Caco-2 (cell line): Measurements from ENCODE around the gene ZSCAN21. TPM values are rescaled to one million over a fixed set of nuclear protein-coding genes. Genes with fewer than 3 reads are reported as not detected.
"Not testable (repeated sequence)": the region's sequence is repeated elsewhere in the genome, so short reads cannot be mapped to it uniquely, and the experiment has no call there.

Source experiments
- BruUV-seq: library from RNA; stranded (reverse); fragments of 400-500 nt; replicated peaks from 2 replicates; lab custom pipeline; 2021; lab: Mats Ljungman, UMichigan
- CTCF ChIA-PET: fragments of 300-600 bp; sonication (Branson Sonifier 250); formaldehyde crosslinking; loops from one replicate; lab custom pipeline; 2022; ENCODE audit warnings: antibody characterized with exemption; lab: Charles Lee
- POLR2A ChIA-PET: fragments of 300-600 bp; sonication (Branson Sonifier 250); formaldehyde crosslinking; loops from one replicate; lab custom pipeline; 2022; ENCODE audit warnings: antibody characterized with exemption; lab: Charles Lee
- DNase-seq, 2 experiments: peaks; one replicate each; pipeline versions ENCODE4 v3.0.0 to v3.0.0-alpha.2; 2020 to 2022
- H3K27me3 ChIP-seq: replicated peaks from 2 replicates; pipeline ENCODE4 v1.6.0; 2011; ENCODE audit warnings: low read length; ENCODE audit not compliant: control insufficient read depth, insufficient read depth
- H3K36me3 ChIP-seq: 2 replicates; pipeline ENCODE4 v1.5.1; 2011; ENCODE audit warnings: low read length; ENCODE audit not compliant: control insufficient read depth, insufficient read depth
- H3K4me1 ChIP-seq: fragments of 250-450 bp; sonication (Bioruptor Pico); 2 replicates; pipeline ENCODE4 v1.5.1; 2020; ENCODE audit warnings: mild to moderate bottlenecking
- H3K4me3 ChIP-seq: 2 replicates; pipeline ENCODE4 v1.5.1; 2011; ENCODE audit warnings: low read depth, mild to moderate bottlenecking, control low read depth, low read length
- H3K9me3 ChIP-seq: fragments of 250-450 bp; sonication (Bioruptor Pico); 2 replicates; pipeline ENCODE4 v1.5.1; 2020; ENCODE audit warnings: mild to moderate bottlenecking, moderate library complexity
- H3K27ac Mint-ChIP-seq: one replicate; pipeline ENCODE4 v1.8.0; 2022; ENCODE audit warnings: mixed read lengths; ENCODE audit not compliant: unreplicated experiment
- H3K27me3 Mint-ChIP-seq: one replicate; pipeline ENCODE4 v1.8.0; 2022; ENCODE audit warnings: mixed read lengths; ENCODE audit not compliant: insufficient read depth, unreplicated experiment
- H3K36me3 Mint-ChIP-seq: one replicate; pipeline ENCODE4 v1.8.0; 2022; ENCODE audit warnings: mild to moderate bottlenecking, mixed read lengths; ENCODE audit not compliant: insufficient read depth, unreplicated experiment
- H3K4me1 Mint-ChIP-seq: one replicate; pipeline ENCODE4 v1.8.0; 2022; ENCODE audit warnings: low read depth, mixed read lengths; ENCODE audit not compliant: unreplicated experiment
- H3K4me3 Mint-ChIP-seq: one replicate; pipeline ENCODE4 v1.8.0; 2022; ENCODE audit warnings: mild to moderate bottlenecking, moderate library complexity, mixed read lengths; ENCODE audit not compliant: unreplicated experiment
- H3K9me3 Mint-ChIP-seq: one replicate; pipeline ENCODE4 v1.8.0; 2022; ENCODE audit warnings: mixed read lengths; ENCODE audit not compliant: unreplicated experiment
- CTCF ChIP-seq, 2 experiments: fragments of 200-600 bp in 1 of 2; IDR thresholded peaks; 1 replicate in 1 of 2; 2 replicates in 1 of 2; pipeline versions ENCODE4 v1.5.1 to v1.8.0; 2011 to 2022; ENCODE audit warnings: antibody characterized with exemption in 1 of 2, control low read depth in 1 of 2, inconsistent platforms in 1 of 2, low read depth in 1 of 2, low read length in 1 of 2, mild to moderate bottlenecking in 1 of 2, moderate library complexity in 1 of 2; ENCODE audit not compliant: insufficient read depth in 1 of 2, severe bottlenecking in 1 of 2, unreplicated experiment in 1 of 2
- intact Hi-C: fragments of 100-400 bp; cut with micrococcal nuclease; formaldehyde crosslinking; loops from one replicate; pipeline ENCODE4 v1.10.0; 2022; ENCODE audit not compliant: unreplicated experiment
- total RNA-seq: library from RNA; stranded (reverse); gene quantifications from 2 replicates; pipeline ENCODE4 v1.2.3, GENCODE V29; 2022

The ZSCAN21 gene
- total RNA-seq, 1 experiment from 2014 or later = 16.7 TPM

- Histone ChIP-seq H3K9me3 (no peaks in the 10 kb centered on the region), H3K36me3 (no peaks in the 10 kb centered on the region), H3K27me3 (no peaks in the 10 kb centered on the region), H3K4me3 (no peak overlapping the region), H3K4me1 (peaks cover 33% of the 10 kb centered on the region)
- POLR2A ChIA-PET = interaction anchor here (0.5 to 3.2 kb wide), 7 partner anchors 9 to 530 kb away, joined by 3 to 14 read pairs (median 5); partner anchors contain the start of genes ZKSCAN1 and ZSCAN21
- intact Hi-C loops = loop anchor here (1.0 kb wide), 2 partner anchors 11 to 38 kb away; partner anchors contain the start of gene ZKSCAN1
- no TSS peak for BruUV-seq
- H3K27ac Mint-ChIP-seq = peak overlapping the region; percentile 86
- H3K36me3 Mint-ChIP-seq = peaks cover 12% of the 10 kb centered on the region
- H3K4me1 Mint-ChIP-seq = peaks cover 37% of the 10 kb centered on the region
- H3K27me3 Mint-ChIP-seq = no peaks in the 10 kb centered on the region
- no peak for TF ChIP-seq CTCF (IDR thresholded peaks at IDR 0.05; ENCODE audit: insufficient read depth in 1 of 2, low read depth in 1 of 2, low read length in 1 of 2, severe bottlenecking in 1 of 2, unreplicated experiment in 1 of 2)
- peak; percentile 86 to 93 for DNase-seq
- CTCF ChIA-PET = interaction anchor here (0.6 to 1.5 kb wide), 7 partner anchors 9 to 79 kb away, joined by 3 to 6 read pairs (median 4); partner anchors contain the start of gene ZKSCAN1
- H3K9me3 Mint-ChIP-seq = no peaks in the 10 kb centered on the region
- H3K4me3 Mint-ChIP-seq = peak overlapping the region; percentile 59
These were observed 45.6 kb upstream of the ZSCAN21 start for GRCh38 chr7:100003711-100004661.

- Mint-ChIP-seq H3K4me1 (peaks cover 37% of the 10 kb centered on the region), H3K36me3 (peaks cover 7% of the 10 kb centered on the region), H3K4me3 (no peak overlapping the region), H3K27ac (no peak overlapping the region), H3K27me3 (no peaks in the 10 kb centered on the region), H3K9me3 (no peaks in the 10 kb centered on the region)
- Histone ChIP-seq H3K9me3 (no peaks in the 10 kb centered on the region), H3K27me3 (no peaks in the 10 kb centered on the region), H3K4me1 (peaks cover 29% of the 10 kb centered on the region), H3K36me3 (no peaks in the 10 kb centered on the region), H3K4me3 (no peak overlapping the region)
- no peak for DNase-seq
- TF ChIP-seq CTCF (IDR thresholded peaks at IDR 0.05; ENCODE audit: insufficient read depth in 1 of 2, low read depth in 1 of 2, low read length in 1 of 2, severe bottlenecking in 1 of 2, unreplicated experiment in 1 of 2) = no peak
- POLR2A ChIA-PET = interaction anchor here (0.6 kb wide), 1 partner anchor 75 kb away, joined by 5 read pairs; no protein-coding TSS in a partner anchor
- BruUV-seq = no TSS peak
- intact Hi-C loops = no loop called here
- CTCF ChIA-PET = no interaction called here
These were observed 41.7 kb upstream of the ZSCAN21 start for GRCh38 chr7:100007887-100008286.

- TF ChIP-seq CTCF (IDR thresholded peaks at IDR 0.05; ENCODE audit: insufficient read depth in 1 of 2, low read depth in 1 of 2, low read length in 1 of 2, severe bottlenecking in 1 of 2, unreplicated experiment in 1 of 2) = no peak
- peaks cover 7% of the 10 kb centered on the region for H3K36me3 Mint-ChIP-seq
- DNase-seq = peak; percentile 61 to 68
- Histone ChIP-seq H3K4me3 (no peak overlapping the region), H3K9me3 (no peaks in the 10 kb centered on the region), H3K27me3 (no peaks in the 10 kb centered on the region), H3K4me1 (peaks cover 25% of the 10 kb centered on the region), H3K36me3 (no peaks in the 10 kb centered on the region)
- no TSS peak for BruUV-seq
- peaks cover 33% of the 10 kb centered on the region for H3K4me1 Mint-ChIP-seq
- ChIA-PET POLR2A (interaction anchor here (0.6 kb wide), 1 partner anchor 74 kb away, joined by 5 read pairs; no protein-coding TSS in a partner anchor), CTCF (no interaction called here)
- H3K9me3 Mint-ChIP-seq = no peaks in the 10 kb centered on the region
- intact Hi-C loops = no loop called here
- H3K27ac Mint-ChIP-seq = no peak overlapping the region
- no peaks in the 10 kb centered on the region for H3K27me3 Mint-ChIP-seq
- H3K4me3 Mint-ChIP-seq = no peak overlapping the region
These were observed 41.0 kb upstream of the ZSCAN21 start for GRCh38 chr7:100008525-100008924.

- H3K9me3 ChIP-seq, POLR2A ChIA-PET, H3K27me3 ChIP-seq, H3K27ac Mint-ChIP-seq, H3K4me3 Mint-ChIP-seq, H3K36me3 Mint-ChIP-seq, intact Hi-C loops, H3K9me3 Mint-ChIP-seq, CTCF ChIA-PET, BruUV-seq, H3K36me3 ChIP-seq, H3K27me3 Mint-ChIP-seq, DNase-seq, H3K4me3 ChIP-seq: not testable (repeated sequence)
- peaks cover 20% of the 10 kb centered on the region for H3K4me1 Mint-ChIP-seq
- peaks cover 11% of the 10 kb centered on the region for H3K4me1 ChIP-seq
These were observed 39.6 kb upstream of the ZSCAN21 start for GRCh38 chr7:100009952-100010351.
